ENCODE measurements around the gene TEX44. TPM values are rescaled to one million over a fixed set of nuclear protein-coding genes. Genes with fewer than 3 reads are reported as not detected.
A peak's percentile ranks its signal among the peaks of the same experiment; 100 is the strongest.

TEX44 gene
- total and polyA plus RNA-seq, 2 donors (not counting 1 experiment from before 2014, with no cell fraction given) = not detected

DNA sequence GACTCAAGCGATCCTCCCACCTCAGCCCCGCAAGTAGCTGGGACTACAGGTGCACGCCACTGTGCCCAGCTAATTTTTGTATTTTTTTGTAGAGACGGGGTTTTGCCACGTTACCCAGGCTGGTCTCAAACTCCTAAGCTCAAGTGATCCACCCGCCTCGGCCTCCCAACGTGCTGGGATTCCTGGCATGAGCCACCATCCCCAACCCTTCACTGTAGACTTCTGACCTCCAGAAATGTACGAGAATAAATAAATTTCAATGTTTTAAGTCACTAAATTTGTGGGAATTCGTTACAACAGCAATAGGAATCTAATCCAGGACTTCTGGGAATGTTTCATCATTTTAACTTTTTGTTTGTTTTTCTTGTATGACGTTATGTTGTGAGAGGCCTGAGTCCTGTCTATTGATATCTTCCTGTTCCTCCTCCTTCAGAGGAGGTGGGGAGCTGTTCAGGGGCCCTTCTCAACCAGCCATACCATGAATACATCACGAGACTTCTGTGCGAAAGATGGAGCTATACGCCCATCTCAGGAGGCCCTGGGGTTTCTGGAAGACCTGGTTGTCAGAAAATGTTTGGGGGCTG lies 40.0 kb downstream of the TEX44 start:
- Histone ChIP-seq H3K9me3 (ENCODE audit: control extremely low read depth in 1 of 3, control insufficient read depth in 2 of 3, insufficient read depth in 1 of 3, low read length in 2 of 3) (no peaks in the 10 kb centered on the region), H3K27me3 (replicated peaks in 1 of 4; ENCODE audit: control extremely low read depth in 1 of 4, control insufficient read depth in 3 of 4, insufficient read depth in 4 of 4, low read length in 3 of 4) (no peaks in the 10 kb centered on the region), H3K9ac (ENCODE audit: low read length) (no peak overlapping the region), H2AFZ (ENCODE audit: insufficient read depth, low read depth, low read length, poor library complexity, severe bottlenecking) (no peak overlapping the region), H3K4me1 (ENCODE audit: control insufficient read depth in 2 of 2, insufficient read depth in 2 of 2, low read length in 2 of 2) (peaks cover 0 to 3% of the 10 kb centered on the region in 2 donors), H3K79me2 (ENCODE audit: control insufficient read depth, insufficient read depth, low read length) (no peaks in the 10 kb centered on the region), H3K4me2 (replicated peaks; ENCODE audit: low read depth, low read length, poor library complexity, severe bottlenecking) (no peak overlapping the region), H3K27ac (ENCODE audit: low read length in 2 of 2) (no peak overlapping the region), H4K20me1 (ENCODE audit: control insufficient read depth, insufficient read depth, low read length, poor library complexity, severe bottlenecking) (no peaks in the 10 kb centered on the region), H3K4me3 (ENCODE audit: control extremely low read depth in 1 of 5, extremely low read depth in 1 of 5, insufficient read depth in 1 of 5, low read depth in 2 of 5, low read length in 4 of 5) (no peak overlapping the region), H3K36me3 (replicated peaks in 1 of 2; ENCODE audit: control extremely low read depth in 1 of 2, control insufficient read depth in 1 of 2, extremely low read depth in 1 of 2, insufficient read depth in 2 of 2, low read length in 1 of 2) (no peaks in the 10 kb centered on the region)
- CTCF ChIA-PET = interaction anchor here (1.0 to 1.3 kb wide), 2 partner anchors 16 to 17 kb away, joined by 3 read pairs; no protein-coding TSS in a partner anchor
- Mint-ChIP-seq H3K9me3 (ENCODE audit: insufficient read depth) (no peaks in the 10 kb centered on the region), H3K4me3 (no peak overlapping the region), H3K27me3 (no peaks in the 10 kb centered on the region), H3K4me1 (peaks cover 2% of the 10 kb centered on the region), H3K27ac (no peak overlapping the region)
- POLR2A ChIA-PET = interaction anchor here (0.8 to 1.1 kb wide), 2 partner anchors 10 to 18 kb away, joined by 3 to 8 read pairs; no protein-coding TSS in a partner anchor
- TF ChIP-seq EZH2 (IDR thresholded peaks at IDR 0.05; ENCODE audit: borderline replicate concordance, insufficient read depth, low read depth, low read length, poor library complexity, severe bottlenecking) = no peak
- TF ChIP-seq, protein P1, sequence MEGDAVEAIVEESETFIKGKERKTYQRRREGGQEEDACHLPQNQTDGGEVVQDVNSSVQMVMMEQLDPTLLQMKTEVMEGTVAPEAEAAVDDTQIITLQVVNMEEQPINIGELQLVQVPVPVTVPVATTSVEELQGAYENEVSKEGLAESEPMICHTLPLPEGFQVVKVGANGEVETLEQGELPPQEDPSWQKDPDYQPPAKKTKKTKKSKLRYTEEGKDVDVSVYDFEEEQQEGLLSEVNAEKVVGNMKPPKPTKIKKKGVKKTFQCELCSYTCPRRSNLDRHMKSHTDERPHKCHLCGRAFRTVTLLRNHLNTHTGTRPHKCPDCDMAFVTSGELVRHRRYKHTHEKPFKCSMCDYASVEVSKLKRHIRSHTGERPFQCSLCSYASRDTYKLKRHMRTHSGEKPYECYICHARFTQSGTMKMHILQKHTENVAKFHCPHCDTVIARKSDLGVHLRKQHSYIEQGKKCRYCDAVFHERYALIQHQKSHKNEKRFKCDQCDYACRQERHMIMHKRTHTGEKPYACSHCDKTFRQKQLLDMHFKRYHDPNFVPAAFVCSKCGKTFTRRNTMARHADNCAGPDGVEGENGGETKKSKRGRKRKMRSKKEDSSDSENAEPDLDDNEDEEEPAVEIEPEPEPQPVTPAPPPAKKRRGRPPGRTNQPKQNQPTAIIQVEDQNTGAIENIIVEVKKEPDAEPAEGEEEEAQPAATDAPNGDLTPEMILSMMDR (IDR thresholded peaks at IDR 0.05) = no peak
- intact Hi-C loops (cut with micrococcal nuclease) = no loop called here
- WGBS (ENCODE audit: insufficient coverage) = 91% methylated on average over 9 of the region's 14 CpGs
- DNase-seq (no peak), ATAC-seq (ENCODE audit: low read depth) (no peak)

DNA sequence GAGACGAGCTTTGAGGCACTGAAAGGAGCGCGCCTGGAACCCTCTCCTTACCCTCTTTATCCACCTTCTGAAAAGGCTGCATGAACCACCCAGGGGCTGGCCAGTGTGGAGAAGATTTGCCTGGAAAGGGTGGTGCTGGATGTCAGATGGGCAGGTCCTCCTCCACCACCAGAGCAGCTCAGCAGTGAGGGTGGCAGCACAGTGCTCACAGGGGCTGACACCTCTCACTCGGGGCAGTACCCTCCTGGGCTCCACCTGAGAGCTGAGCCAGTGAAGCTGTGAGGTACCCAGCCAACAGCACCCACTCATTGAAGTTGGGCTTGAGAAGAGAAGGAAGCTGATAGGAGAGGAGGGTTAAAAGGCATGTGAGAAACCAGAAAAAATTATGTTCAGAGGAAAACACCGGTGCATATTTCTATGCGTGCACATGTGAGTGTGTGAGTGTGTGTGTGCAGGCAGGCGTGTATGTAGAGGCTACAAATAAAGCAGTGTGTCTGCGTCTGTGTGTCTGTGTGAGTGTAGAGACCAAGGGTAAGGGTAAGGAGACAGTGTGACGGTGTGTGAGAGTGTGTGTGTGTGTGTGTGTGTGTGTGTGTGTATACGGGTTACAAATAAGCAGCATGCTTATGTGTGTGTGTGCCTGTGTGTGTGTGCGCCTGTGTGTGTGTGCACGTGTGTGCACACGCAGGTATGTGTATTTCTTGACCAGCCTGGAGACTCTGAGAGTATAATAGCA lies 40.7 kb downstream of the TEX44 start:
- CTCF ChIA-PET = no interaction called here
- H2AFZ ChIP-seq (ENCODE audit: insufficient read depth, low read depth, low read length, poor library complexity, severe bottlenecking) = no peak overlapping the region
- ATAC-seq (ENCODE audit: low read depth) = no peak

More for the DNA sequence above, 40.7 kb downstream of the TEX44 start:
- Histone ChIP-seq H3K4me3 (ENCODE audit: control extremely low read depth in 1 of 5, extremely low read depth in 1 of 5, insufficient read depth in 1 of 5, low read depth in 2 of 5, low read length in 4 of 5) (no peak overlapping the region), H3K9ac (ENCODE audit: low read length) (no peak overlapping the region), H3K79me2 (ENCODE audit: control insufficient read depth, insufficient read depth, low read length) (no peaks in the 10 kb centered on the region), H3K4me2 (replicated peaks; ENCODE audit: low read depth, low read length, poor library complexity, severe bottlenecking) (no peak overlapping the region), H4K20me1 (ENCODE audit: control insufficient read depth, insufficient read depth, low read length, poor library complexity, severe bottlenecking) (no peaks in the 10 kb centered on the region), H3K4me1 (ENCODE audit: control insufficient read depth in 2 of 2, insufficient read depth in 2 of 2, low read length in 2 of 2) (peaks cover 0 to 3% of the 10 kb centered on the region in 2 donors), H3K27ac (ENCODE audit: low read length in 2 of 2) (no peak overlapping the region), H3K9me3 (ENCODE audit: control extremely low read depth in 1 of 3, control insufficient read depth in 2 of 3, insufficient read depth in 1 of 3, low read length in 2 of 3) (no peaks in the 10 kb centered on the region), H3K36me3 (replicated peaks in 1 of 2; ENCODE audit: control extremely low read depth in 1 of 2, control insufficient read depth in 1 of 2, extremely low read depth in 1 of 2, insufficient read depth in 2 of 2, low read length in 1 of 2) (no peaks in the 10 kb centered on the region), H3K27me3 (replicated peaks in 1 of 4; ENCODE audit: control extremely low read depth in 1 of 4, control insufficient read depth in 3 of 4, insufficient read depth in 4 of 4, low read length in 3 of 4) (no peaks in the 10 kb centered on the region)
- 95% methylated on average over 10 of the region's 13 CpGs for WGBS (ENCODE audit: insufficient coverage)
- Mint-ChIP-seq H3K9me3 (ENCODE audit: insufficient read depth) (no peaks in the 10 kb centered on the region), H3K4me1 (peaks cover 2% of the 10 kb centered on the region), H3K27ac (peak overlapping the region; percentile 60), H3K4me3 (no peak overlapping the region), H3K27me3 (no peaks in the 10 kb centered on the region)
- intact Hi-C loops (cut with micrococcal nuclease) = no loop called here
- POLR2A ChIA-PET = interaction anchor here (0.6 to 1.1 kb wide), 2 partner anchors 18 to 19 kb away, joined by 3 to 5 read pairs; no protein-coding TSS in a partner anchor
- TF ChIP-seq, protein P1 (IDR thresholded peaks at IDR 0.05) = no peak
- TF ChIP-seq EZH2 (IDR thresholded peaks at IDR 0.05; ENCODE audit: borderline replicate concordance, insufficient read depth, low read depth, low read length, poor library complexity, severe bottlenecking) = no peak
- no peak for DNase-seq
